Measurements from ENCODE around the gene CPAMD8.

Gene CPAMD8

DNA sequence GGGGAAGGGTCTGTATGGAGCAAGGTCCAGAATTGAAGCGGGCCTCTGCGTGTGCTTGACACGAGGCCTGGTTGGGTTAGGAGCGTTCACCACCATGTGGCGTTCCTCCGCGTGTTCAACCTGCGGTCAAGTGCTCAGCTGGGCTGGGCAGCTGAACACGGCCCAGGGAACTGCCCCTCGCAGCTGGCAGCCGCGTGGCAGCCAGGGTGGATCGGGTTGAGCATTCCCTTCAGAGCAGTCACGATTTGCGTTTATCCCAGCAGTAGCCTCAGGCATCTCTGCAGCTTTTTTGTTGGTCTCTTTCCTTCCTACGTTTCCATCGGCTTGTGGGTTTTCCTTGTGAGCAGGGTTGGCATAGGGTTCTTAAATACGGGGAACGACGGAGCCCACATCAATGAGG, 166.5 kb downstream of the CPAMD8 start:
- H3K4me3 ChIP-seq (ENCODE audit: low read depth, low read length) = no peak overlapping the region
- no peak for DNase-seq
- TF ChIP-seq, protein P1, sequence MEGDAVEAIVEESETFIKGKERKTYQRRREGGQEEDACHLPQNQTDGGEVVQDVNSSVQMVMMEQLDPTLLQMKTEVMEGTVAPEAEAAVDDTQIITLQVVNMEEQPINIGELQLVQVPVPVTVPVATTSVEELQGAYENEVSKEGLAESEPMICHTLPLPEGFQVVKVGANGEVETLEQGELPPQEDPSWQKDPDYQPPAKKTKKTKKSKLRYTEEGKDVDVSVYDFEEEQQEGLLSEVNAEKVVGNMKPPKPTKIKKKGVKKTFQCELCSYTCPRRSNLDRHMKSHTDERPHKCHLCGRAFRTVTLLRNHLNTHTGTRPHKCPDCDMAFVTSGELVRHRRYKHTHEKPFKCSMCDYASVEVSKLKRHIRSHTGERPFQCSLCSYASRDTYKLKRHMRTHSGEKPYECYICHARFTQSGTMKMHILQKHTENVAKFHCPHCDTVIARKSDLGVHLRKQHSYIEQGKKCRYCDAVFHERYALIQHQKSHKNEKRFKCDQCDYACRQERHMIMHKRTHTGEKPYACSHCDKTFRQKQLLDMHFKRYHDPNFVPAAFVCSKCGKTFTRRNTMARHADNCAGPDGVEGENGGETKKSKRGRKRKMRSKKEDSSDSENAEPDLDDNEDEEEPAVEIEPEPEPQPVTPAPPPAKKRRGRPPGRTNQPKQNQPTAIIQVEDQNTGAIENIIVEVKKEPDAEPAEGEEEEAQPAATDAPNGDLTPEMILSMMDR (IDR thresholded peaks at IDR 0.05; ENCODE audit: low read depth, low read length) = no peak
- no peaks in the 10 kb centered on the region for H3K27me3 ChIP-seq
- H3K4me1 ChIP-seq = no peaks in the 10 kb centered on the region
- peaks cover 11% of the 10 kb centered on the region; the same call in 1 of the 2 replicates for H3K36me3 ChIP-seq
- no peaks in the 10 kb centered on the region for H3K9me3 ChIP-seq

DNA sequence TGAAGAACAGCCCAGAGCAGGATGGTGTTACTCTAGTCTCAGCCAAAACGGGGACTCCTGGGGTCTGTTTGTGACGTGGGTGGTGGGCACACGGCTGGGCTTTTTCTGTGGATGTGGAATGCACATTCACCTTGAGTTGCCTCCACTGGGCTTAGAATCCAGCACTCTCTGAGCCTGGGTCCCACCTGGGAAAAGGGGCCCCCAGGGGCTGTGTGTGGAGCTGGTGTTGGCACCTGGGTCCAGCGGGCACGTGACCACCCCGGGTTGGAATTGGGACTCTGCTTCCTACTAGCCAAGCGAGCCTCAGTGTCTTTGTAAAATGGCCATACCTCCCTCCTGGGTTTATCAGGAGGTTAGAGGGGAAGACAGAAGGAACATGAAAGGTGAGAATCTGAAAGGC, 167.0 kb downstream of the CPAMD8 start:
- no peaks in the 10 kb centered on the region for H3K9me3 ChIP-seq
- no peaks in the 10 kb centered on the region for H3K4me1 ChIP-seq
- TF ChIP-seq, protein P1 (IDR thresholded peaks at IDR 0.05; ENCODE audit: low read depth, low read length) = no peak
- DNase-seq = no peak
- H3K4me3 ChIP-seq (ENCODE audit: low read depth, low read length) = no peak overlapping the region
- H3K27me3 ChIP-seq = no peaks in the 10 kb centered on the region
- H3K36me3 ChIP-seq = peaks cover 14% of the 10 kb centered on the region; the same call in 1 of the 2 replicates

DNA sequence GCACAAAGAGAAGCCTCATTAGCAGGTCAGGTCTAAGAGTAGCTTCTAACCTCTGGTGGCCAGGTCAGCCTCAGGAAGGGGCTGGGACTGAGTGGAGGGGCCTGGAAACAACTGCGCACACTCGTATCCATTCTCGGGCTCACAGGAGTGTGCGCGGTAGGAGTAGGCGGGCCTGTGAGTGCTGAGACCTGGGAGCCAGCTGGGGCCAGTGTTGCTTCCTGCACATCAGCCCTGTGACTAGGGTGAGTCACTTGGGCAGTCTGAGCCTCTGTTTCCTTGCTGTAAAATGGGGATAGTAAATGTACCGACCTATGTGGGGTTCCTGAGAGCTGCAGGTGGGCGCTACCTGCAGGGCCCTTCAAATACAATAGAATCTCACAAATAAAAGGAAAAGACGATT, 170.5 kb downstream of the CPAMD8 start:
- Histone ChIP-seq H3K36me3 (peaks cover 28% of the 10 kb centered on the region), H3K4me1 (no peaks in the 10 kb centered on the region), H3K4me3 (ENCODE audit: low read depth, low read length) (no peak overlapping the region), H3K27me3 (no peaks in the 10 kb centered on the region), H3K9me3 (no peaks in the 10 kb centered on the region)
- no peak for DNase-seq
- TF ChIP-seq, protein P1 (IDR thresholded peaks at IDR 0.05; ENCODE audit: low read depth, low read length) = no peak

DNA sequence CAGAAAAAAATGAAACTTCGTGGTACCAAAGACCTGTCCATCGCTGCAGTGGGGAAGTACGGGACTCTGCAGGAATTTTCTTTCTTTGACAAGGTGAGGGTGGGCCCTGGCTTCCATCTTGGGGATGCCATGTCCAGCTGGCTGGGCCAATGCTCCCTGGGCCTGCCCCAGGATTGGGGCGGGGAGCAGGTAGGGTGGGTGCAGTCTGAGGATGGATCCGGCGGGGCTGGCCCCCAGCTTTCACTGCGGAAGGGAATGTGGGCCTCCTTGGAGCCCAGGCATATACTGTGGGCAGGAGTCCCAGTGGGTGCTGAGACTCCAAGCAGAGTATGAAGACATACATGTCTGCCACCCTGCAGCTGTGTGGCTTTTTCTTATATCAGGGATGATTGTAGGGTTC, 173.5 kb downstream of the CPAMD8 start:
- Histone ChIP-seq H3K9me3 (no peaks in the 10 kb centered on the region), H3K4me1 (no peaks in the 10 kb centered on the region), H3K36me3 (peaks cover 32% of the 10 kb centered on the region), H3K27me3 (no peaks in the 10 kb centered on the region), H3K4me3 (ENCODE audit: low read depth, low read length) (no peak overlapping the region)
- TF ChIP-seq, protein P1 (IDR thresholded peaks at IDR 0.05; ENCODE audit: low read depth, low read length) = no peak
- DNase-seq = no peak

DNA sequence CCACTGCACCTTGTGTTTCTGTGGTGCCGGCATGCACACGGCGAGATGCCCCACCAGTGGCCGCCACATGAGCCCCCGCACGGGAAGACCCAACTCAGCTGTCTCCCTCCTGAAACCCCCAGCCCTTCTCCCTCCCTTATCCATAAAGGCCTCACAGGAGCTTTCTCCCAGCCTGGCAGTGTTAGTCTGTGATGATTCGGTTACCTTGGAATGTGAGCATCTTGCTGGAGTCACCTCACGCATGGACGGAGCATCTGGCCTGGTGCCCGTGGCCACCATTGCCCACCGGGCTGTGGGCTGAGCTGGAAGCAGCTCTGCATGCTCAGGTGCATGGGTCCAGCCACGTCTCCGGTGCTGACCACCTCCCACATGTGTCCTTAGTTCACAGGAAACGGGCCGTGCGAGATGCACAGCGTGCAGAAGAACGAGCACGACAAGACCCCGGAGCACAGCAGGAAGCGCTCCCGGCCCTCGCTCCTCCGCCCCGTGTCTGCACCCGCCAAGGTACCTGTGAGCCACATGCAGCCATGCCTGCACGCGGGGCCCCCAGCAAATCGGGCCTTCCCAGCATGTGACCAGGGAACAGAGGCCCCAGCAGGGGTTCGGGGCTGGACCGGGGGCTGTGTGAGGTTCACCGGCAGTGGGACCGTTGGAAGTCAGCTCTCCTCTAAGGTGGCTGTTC, 175.4 kb downstream of the CPAMD8 start:
- Histone ChIP-seq H3K9me3 (no peaks in the 10 kb centered on the region), H3K27me3 (no peaks in the 10 kb centered on the region), H3K4me3 (ENCODE audit: low read depth, low read length) (no peak overlapping the region), H3K36me3 (peaks cover 48% of the 10 kb centered on the region), H3K4me1 (no peaks in the 10 kb centered on the region)
- TF ChIP-seq, protein P1 (IDR thresholded peaks at IDR 0.05; ENCODE audit: low read depth, low read length) = no peak
- no peak for DNase-seq

DNA sequence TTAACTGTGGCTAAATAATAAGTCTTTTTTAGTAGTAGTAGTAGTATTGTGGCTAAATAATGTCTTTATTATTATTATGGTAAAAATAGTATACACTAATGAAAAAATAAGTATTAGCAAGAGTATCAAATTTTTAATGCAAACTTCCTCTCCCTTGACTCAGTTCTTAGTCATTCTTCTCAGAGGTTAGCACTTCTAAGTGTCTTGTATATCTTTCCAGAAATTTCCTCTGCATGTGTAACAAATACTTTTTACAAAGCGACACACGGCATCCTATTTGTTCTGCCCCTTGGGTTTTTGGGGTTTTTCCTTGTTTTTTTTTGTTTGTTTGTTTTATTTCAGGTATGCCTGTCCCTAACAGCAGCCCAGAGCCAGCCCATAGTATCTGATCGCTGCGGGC, 176.5 kb downstream of the CPAMD8 start:
- no peak for DNase-seq
- no peaks in the 10 kb centered on the region for H3K27me3 ChIP-seq
- no peak overlapping the region for H3K4me3 ChIP-seq (ENCODE audit: low read depth, low read length)
- no peaks in the 10 kb centered on the region for H3K9me3 ChIP-seq
- H3K4me1 ChIP-seq = no peaks in the 10 kb centered on the region
- H3K36me3 ChIP-seq = peaks cover 59% of the 10 kb centered on the region
- TF ChIP-seq, protein P1 (IDR thresholded peaks at IDR 0.05; ENCODE audit: low read depth, low read length) = no peak
